Astrocyte (in vitro differentiated cells and primary cell): ENCODE measurements around the gene SPG21.

ENCODE experiments used
- EZH2 ChIP-seq: IDR thresholded peaks from 2 replicates; pipeline ENCODE4 v1.6.1; 2012; ENCODE audit warnings: mild to moderate bottlenecking, low read length, inconsistent platforms; ENCODE audit not compliant: insufficient read depth
- TF ChIP-seq, protein P1 (sequence below): IDR thresholded peaks from 2 replicates; pipeline ENCODE4 v1.5.1; 2011; ENCODE audit warnings: low read depth, mild to moderate bottlenecking, inconsistent platforms, low read length, moderate library complexity; ENCODE audit not compliant: insufficient read depth

- TF ChIP-seq, protein P1, sequence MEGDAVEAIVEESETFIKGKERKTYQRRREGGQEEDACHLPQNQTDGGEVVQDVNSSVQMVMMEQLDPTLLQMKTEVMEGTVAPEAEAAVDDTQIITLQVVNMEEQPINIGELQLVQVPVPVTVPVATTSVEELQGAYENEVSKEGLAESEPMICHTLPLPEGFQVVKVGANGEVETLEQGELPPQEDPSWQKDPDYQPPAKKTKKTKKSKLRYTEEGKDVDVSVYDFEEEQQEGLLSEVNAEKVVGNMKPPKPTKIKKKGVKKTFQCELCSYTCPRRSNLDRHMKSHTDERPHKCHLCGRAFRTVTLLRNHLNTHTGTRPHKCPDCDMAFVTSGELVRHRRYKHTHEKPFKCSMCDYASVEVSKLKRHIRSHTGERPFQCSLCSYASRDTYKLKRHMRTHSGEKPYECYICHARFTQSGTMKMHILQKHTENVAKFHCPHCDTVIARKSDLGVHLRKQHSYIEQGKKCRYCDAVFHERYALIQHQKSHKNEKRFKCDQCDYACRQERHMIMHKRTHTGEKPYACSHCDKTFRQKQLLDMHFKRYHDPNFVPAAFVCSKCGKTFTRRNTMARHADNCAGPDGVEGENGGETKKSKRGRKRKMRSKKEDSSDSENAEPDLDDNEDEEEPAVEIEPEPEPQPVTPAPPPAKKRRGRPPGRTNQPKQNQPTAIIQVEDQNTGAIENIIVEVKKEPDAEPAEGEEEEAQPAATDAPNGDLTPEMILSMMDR, result no peak
- no peak for TF ChIP-seq EZH2
Measured at GRCh38 chr15:64970698-64971097, 19.0 kb downstream of the SPG21 start.
